Renal pelvis (tissue), 4 donors: Measurements from ENCODE around the gene CNOT9. TPM values are rescaled to one million over a fixed set of nuclear protein-coding genes. Genes with fewer than 3 reads are reported as not detected.

Source experiments
- DNase-seq: peaks from one replicate; pipeline ENCODE4 v3.0.0-alpha.2; 2013
- polyA plus RNA-seq, 3 donors: library from polyadenylated mRNA; unstranded; fragments of 120-200 nt; gene quantifications; one replicate each; pipeline ENCODE4 v1.2.1, GENCODE V29; 2013; ENCODE audit not compliant: insufficient read length in 3 of 3

CNOT9 gene
- polyA plus RNA-seq, 3 donors, result 47.2 to 57.9 (median 57.1) TPM

- no peak for DNase-seq
These were observed 1.2 kb downstream of the CNOT9 start for GRCh38 chr2:218569661-218570500.

- no peak for DNase-seq
These were observed 2.2 kb downstream of the CNOT9 start for GRCh38 chr2:218570850-218571249.

DNA sequence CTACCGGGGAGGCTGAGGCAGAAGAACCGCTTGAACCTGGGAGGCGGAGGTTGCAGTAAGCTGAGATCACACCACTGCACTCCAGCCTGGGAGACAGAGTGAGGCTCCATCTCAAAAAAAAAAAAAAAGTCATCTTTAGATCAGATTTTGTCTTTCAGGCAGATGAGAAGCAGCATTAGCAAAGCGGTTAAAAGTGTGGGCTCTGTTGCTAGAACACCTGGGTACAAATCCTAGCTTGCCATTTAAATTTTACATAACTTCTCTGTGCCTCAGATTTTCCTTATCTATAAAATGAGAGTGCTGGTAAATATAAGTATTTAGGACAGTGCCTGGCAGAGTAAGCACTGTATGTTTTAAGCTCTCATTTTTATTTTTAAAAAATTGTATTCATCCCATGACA, 8.2 kb downstream of the CNOT9 start:
- DNase-seq, result no peak

DNA sequence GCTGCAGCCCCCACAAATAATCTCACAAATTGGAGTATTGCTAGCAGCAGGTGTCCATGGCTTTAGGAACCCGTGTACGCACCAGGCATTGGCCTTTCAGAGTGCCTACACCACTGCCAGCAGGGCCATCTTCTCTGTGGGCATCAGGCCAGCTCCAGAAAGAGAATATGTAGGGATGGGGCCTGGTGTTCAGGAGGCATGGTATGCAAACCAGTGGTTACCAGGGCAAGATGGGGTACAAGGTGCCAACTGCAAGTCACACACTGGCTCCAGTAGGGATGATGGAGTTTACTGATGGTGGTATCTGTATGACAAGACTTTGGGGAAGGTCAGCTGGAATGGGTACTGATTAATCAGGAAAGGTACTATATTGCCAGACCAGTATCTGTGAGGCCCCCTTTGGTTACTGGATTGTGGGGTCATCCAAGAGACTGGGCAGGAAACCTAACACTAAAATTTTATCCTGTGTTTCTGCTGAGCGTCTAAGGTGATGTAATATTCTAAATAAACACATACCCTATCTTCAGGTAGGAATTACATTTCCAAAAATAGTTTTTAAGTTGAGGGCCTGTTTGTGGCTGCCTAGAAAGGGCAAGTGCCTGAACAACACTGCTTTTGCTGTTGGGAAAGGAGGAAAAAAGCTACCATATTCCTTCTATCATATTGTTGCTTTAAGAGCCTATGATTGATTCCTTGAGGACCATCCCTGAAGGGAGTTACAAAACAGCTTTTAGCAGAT, 9.0 kb downstream of the CNOT9 start:
- no peak for DNase-seq

DNA sequence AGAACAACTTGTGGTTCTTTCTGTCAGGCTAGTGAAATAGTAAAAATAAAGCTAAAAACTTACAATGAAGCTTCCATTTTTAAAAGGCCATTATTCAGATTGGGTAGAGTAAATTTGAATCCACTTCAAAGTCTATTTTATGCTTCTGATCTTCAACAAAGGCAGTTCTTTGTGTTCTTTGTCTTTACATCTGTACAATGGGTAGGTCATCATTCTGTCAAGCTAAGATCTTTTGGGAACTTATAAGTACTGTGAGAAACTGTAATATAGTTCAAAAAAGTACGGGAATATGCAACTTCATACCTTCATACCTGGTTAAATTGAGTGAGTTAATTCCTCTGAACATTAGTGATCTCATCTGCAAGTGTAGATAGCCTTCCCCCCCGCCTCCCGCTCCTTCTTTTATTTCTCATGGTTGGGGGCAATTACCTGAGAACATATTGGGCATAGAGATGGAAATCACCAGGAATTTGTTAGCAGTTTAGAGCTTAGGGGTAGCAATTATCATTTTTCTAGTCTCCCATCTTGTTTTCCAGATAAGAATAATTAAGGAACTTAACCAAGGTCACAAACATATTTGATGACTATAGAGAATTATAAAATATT, 9.7 kb downstream of the CNOT9 start:
- no peak for DNase-seq

DNA sequence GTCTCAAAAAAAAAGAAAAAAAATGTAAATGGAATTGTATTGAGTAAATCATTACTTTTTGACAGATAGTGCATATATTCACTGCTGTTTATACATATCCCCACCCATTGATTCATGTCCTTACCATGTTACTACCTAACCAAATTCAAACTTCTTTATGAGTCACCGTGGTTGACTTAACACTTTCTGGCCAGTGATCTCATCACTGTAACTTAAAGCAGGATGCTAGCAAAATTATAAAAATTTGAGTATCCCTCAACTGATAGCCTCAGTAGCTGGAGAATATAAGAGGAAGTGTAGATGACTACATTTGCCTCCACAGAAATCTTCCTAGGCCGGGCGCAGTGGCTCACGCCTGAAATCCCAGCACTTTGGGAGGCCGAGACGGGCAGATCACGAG, 13.4 kb downstream of the CNOT9 start:
- no peak for DNase-seq

DNA sequence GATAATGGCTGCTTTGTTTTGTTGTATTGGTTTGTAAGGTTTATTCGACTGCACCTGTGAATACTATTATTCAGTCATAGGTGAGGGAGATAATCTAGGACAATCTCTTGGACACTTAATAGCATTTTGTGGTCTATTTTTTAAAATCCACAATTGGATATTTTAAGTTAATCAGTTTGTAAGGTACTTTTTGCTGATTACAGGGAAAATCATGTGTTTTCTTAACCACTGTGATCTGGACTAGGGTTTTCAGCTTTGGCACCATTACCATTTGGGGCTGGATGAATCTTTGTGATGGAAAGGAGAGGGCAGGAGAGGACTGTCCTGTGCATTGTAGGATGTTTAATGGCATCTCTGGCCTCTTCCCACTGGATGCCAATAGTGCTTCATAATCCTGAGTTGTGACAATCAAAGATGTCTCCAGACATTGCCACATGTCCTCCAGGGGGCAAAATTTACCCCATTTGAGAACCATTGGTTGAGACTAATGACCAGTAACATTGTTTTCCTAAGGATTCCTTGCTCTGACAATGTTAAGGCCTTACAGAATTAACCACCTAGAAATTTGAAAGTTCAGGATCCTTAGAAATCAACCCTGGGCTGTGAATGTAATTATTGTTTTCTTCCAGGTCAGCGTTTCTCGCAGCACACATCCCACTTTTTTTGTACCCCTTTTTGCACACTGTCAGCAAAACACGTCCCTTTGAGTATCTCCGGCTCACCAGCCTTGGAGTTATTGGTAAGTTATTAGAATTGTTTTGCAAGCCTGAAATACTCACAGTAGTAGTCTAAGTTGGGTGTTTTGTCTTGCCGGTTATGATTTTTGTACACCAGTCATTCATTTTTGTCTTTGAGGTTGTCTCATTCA, 15.6 kb downstream of the CNOT9 start:
- DNase-seq, result no peak

DNA sequence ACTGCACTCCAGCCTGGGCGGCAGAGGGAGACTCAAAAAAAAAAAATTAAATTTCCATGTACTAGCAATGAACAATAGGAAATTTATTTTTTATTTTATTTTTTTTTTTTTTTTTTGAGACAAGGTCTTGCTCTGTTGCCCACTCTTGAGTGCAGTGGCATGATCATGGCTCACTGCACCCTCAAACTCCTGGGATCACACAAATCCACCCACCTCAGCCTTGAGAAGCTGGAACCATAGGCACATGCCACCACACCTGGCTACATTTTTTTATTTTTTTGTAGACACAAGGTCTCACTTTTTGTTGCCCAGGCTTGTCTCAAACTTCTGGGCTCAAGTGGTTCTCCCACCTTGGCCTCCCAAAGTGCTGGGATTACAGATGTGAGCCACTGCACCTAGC, 16.9 kb downstream of the CNOT9 start:
- no peak for DNase-seq

DNA sequence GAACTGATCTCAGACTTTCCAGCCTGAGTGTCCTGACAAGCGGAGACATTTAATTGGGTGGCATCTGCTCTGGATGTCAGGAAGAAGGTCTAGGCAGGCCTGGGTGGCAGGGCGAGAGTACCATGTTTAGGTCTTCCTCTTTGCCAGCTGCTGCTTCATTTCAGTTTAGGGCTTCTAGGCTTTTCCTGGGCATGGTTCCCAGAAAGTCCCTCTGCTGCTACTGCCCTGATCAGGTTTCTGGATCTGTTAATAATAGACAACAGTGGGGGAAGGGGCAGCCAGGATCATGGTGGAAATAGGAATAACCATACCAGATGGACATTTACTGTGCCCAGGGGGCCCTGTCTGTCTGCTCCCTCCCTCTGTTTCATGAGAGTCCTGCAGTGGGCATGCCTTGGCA, 36.8 kb downstream of the CNOT9 start:
- DNase-seq, result peak; percentile 23

GRCh38 chr2:218607436-218608115, 38.9 kb downstream of the CNOT9 start, which contains the start of gene PLCD4:
Gene PLCD4 (plus strand): TSS chr2:218607899. CDS start chr2:218615740, 7,841 bp downstream.
- DNase-seq, result peak; percentile 20

DNA sequence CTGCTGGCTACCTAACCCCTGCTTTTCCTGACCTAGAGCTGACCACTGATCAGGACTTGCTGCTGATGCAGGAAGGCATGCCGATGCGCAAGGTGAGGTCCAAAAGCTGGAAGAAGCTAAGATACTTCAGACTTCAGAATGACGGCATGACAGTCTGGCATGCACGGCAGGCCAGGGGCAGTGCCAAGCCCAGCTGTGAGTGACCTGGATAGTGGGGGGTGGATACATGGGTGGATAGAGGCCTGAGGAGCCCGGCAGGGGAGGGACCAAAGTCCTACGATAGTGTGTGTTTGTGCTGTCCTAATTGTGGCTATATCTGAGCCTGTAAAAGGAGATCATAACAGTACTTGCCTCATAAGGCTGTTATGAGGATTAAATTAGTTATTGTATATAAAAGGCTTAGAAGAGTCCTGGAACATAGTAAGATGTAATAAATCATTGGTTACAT, 47.3 kb downstream of the CNOT9 start:
- no peak for DNase-seq

DNA sequence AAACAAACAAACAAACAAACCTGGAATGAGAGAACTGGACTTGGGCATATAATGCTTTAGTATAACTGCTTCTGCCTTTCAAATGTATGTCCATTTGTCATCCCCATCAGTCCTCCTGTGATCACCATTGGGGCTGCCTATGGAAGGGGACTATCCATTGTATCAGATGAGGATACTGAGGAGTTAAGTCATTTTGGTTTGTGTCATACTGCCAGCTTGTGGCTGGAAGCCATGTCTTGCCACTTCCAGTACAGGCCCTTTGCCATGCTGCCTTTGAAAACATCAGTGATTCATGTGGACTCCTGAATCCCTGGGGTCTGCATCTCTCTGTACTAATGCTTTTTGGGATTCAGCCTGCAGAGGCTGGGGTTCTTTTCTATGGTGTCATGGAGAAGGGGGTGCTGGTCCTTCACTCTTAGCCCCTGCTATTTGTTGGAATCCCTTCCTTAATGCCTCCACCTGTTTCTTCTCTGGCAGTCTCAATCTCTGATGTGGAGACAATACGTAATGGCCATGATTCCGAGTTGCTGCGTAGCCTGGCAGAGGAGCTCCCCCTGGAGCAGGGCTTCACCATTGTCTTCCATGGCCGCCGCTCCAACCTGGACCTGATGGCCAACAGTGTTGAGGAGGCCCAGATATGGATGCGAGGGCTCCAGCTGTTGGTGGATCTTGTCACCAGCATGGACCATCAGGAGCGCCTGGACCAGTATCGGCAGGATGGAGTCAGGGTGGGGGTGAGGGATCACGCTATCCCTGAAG, 49.6 kb downstream of the CNOT9 start:
- DNase-seq, result no peak

- DNase-seq, result no peak
These were observed 52.4 kb downstream of the CNOT9 start for GRCh38 chr2:218621007-218621406.

GRCh38 chr2:218622606-218623365, 54.1 kb downstream of the CNOT9 start:
- no peak for DNase-seq

DNA sequence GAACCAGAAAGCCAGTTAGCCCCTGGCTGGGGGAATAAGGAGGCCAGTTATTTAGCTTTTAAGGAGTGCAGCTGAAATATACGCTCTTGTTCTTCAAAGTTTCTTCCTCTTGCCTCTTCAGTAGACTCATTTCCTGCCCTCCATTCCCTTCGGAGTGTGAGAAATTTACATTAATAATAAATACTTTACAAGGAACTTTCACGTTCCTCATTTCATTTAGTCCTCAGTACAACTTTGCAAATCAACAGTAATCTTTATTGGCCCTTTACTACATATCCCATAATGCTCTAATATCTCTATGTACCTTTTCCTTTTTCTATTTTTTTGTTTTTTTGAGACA, 54.7 kb downstream of the CNOT9 start:
- DNase-seq, result no peak

DNA sequence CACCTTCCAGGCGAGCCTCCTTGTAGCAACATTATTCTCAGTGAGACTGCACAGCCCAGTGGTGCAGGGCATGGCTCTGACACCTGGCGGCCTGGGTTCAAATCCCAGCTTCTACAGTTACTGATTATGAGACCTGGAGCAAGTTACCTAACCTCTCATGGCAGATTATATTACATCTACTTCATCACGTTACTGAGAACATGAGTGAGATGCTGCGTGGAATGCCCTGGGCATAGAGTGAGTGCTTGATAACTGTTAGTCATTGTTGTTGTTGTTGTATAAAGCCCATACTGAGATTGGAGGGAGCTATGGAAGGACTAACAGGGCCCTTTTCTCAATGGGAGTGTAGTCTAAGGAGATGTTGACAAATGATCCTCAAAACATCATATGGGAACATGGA, 57.7 kb downstream of the CNOT9 start:
- no peak for DNase-seq

- no peak for DNase-seq
These were observed 59.3 kb downstream of the CNOT9 start for GRCh38 chr2:218627939-218628338.

DNA sequence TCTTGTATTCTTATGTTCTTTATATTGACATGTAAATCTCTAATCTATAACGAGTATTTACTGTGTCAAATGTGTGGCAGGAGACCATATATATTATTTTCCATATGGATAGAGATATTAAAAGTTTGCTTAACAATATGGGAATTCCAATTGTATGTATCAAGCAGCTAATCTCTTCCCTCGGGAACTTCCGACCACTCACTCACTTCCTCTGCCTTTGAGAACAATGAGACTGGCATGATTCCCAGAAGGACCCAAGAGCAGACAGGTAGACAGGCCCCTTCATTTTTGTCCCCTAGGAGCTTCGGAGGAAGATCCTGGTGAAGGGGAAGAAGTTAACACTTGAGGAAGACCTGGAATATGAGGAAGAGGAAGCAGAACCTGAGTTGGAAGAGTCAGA, 63.2 kb downstream of the CNOT9 start:
- DNase-seq, result no peak

DNA sequence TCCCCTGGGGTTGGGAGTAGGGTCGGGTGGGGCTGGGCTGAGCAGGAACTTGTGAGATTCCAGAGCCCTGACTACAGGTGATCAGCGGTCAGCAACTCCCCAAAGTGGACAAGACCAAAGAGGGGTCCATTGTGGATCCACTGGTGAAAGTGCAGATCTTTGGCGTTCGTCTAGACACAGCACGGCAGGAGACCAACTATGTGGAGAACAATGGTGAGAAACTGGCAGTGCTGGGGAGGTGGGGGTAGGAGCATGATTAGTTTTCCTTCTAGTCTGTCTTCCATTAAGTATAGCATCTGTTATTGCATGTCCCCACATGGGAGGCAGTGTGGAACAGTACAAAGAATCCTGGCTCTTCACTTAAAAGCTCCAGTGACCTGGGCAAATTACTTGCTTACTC, 67.1 kb downstream of the CNOT9 start:
- no peak for DNase-seq

GRCh38 chr2:218638372-218638771, 69.7 kb downstream of the CNOT9 start:
- no peak for DNase-seq
